ENCODE results near the gene FAM221B. TPM values are rescaled to one million over a fixed set of nuclear protein-coding genes. Genes with fewer than 3 reads are reported as not detected.

FAM221B gene
- total and polyA plus RNA-seq, 9 of the 15 experiments (the other 6 are each of a cell fraction or from before 2014, with no cell fraction given), result 0.01 TPM; not detected in 8

DNA sequence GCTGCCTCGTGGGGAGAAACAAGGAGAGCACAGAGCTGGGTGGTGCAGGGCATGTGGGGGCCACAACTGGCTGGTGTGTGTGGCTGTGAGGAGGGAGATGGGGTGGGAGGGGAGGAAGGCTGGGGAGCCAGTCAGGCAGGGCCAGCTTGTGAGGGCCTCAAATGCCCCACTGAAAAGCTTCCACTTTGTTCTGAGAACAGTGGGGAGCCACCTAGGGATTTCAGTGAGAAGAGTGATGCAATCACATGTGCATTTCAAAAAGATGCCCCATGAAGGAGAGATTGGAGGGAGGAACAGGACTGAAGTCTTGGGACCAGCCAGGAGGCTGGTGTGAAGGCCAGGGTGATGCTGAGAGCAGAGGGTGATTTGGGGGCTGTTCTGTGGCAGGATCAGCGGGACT is 40.4 kb upstream of the FAM221B start:
- DNase-seq (ENCODE audit: extremely low read depth in 1 of 4, low spot score in 3 of 4), result no peak
- H3K9me1 ChIP-seq (ENCODE audit: control insufficient read depth, insufficient read depth, low read length), result no peaks in the 10 kb centered on the region
- 8% methylated on average over 2 of the region's 2 CpGs for WGBS (ENCODE audit: insufficient coverage, low coverage, missing lambda C conversion rate)
- no peaks in the 10 kb centered on the region for H3K36me3 ChIP-seq (ENCODE audit: control insufficient read depth, insufficient read depth, low read length)
- ChIA-PET POLR2A (interaction anchor here (0.6 kb wide), 1 partner anchor 71 kb away, joined by 3 read pairs; no protein-coding TSS in a partner anchor), CTCF (ENCODE audit: low intra/inter-chr PET ratio) (no interaction called here)
- BruUV-seq (replicated peaks), result no TSS peak
- no peak; the same call in 1 of the 3 replicates for ATAC-seq
- H3K4me1 ChIP-seq (replicated peaks in 1 of 2; ENCODE audit: control insufficient read depth in 2 of 2, insufficient read depth in 2 of 2, low read length in 2 of 2), result peaks cover 0 to 5% of the 10 kb centered on the region in 2 experiments; a peak in 2 of 5 replicates
- in situ Hi-C loops (cut with MboI), result no loop called here
- intact Hi-C loops (cut with micrococcal nuclease), result no loop called here
- no peak overlapping the region for H3K4me2 ChIP-seq (ENCODE audit: insufficient read depth, low read length)
- H3K27ac ChIP-seq (ENCODE audit: extremely low read depth, low read depth, low read length), result no peak overlapping the region
- H4K20me1 ChIP-seq (replicated peaks; ENCODE audit: control insufficient read depth, insufficient read depth, low read length), result no peaks in the 10 kb centered on the region
- no peak for FAIRE-seq
- H3K4me3 ChIP-seq, result no peak overlapping the region
- H2AFZ ChIP-seq (ENCODE audit: low read depth, low read length), result no peak overlapping the region
- TF ChIP-seq, protein P1, sequence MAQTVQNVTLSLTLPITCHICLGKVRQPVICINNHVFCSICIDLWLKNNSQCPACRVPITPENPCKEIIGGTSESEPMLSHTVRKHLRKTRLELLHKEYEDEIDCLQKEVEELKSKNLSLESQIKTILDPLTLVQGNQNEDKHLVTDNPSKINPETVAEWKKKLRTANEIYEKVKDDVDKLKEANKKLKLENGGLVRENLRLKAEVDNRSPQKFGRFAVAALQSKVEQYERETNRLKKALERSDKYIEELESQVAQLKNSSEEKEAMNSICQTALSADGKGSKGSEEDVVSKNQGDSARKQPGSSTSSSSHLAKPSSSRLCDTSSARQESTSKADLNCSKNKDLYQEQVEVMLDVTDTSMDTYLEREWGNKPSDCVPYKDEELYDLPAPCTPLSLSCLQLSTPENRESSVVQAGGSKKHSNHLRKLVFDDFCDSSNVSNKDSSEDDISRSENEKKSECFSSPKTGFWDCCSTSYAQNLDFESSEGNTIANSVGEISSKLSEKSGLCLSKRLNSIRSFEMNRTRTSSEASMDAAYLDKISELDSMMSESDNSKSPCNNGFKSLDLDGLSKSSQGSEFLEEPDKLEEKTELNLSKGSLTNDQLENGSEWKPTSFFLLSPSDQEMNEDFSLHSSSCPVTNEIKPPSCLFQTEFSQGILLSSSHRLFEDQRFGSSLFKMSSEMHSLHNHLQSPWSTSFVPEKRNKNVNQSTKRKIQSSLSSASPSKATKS (CRISPR knock-in tag; IDR thresholded peaks at IDR 0.05), result no peak
- TF ChIP-seq CLOCK (CRISPR knock-in tag; IDR thresholded peaks at IDR 0.05; ENCODE audit: borderline replicate concordance), result no peak
- TF ChIP-seq, protein P2, sequence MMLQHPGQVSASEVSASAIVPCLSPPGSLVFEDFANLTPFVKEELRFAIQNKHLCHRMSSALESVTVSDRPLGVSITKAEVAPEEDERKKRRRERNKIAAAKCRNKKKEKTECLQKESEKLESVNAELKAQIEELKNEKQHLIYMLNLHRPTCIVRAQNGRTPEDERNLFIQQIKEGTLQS (IDR thresholded peaks at IDR 0.05), result peak; percentile 67
- TF ChIP-seq, protein P2 (CRISPR knock-in tag; conservative IDR thresholded peaks at IDR 0.05), result no peak
- TF ChIP-seq HNRNPH1 (optimal IDR thresholded peaks at IDR 0.05; ENCODE audit: low read depth, low read length), result no peak
- TF ChIP-seq CEBPG (CRISPR knock-in tag; IDR thresholded peaks at IDR 0.05), result peak; percentile 52; the same call in 1 of the 2 replicates
- peak in 1 of 2 experiments; percentile 61; a peak in 2 of 4 replicates for TF ChIP-seq CEBPG (tag; conservative IDR thresholded peaks at IDR 0.05 in 1 of 2, IDR thresholded peaks at IDR 0.05 in 1 of 2)
- 0 out of 2 replicates have a peak, but pooled peaks have one; percentile 19 for TF ChIP-seq CEBPB (tag; IDR thresholded peaks at IDR 0.05)
- TF ChIP-seq COPS2 (conservative IDR thresholded peaks at IDR 0.05), result no peak
- H3K9me3 ChIP-seq (replicated peaks; ENCODE audit: control insufficient read depth, insufficient read depth, low read depth, low read length), result no peaks in the 10 kb centered on the region
- H3K27me3 ChIP-seq (ENCODE audit: control insufficient read depth in 2 of 2, insufficient read depth in 2 of 2, low read length in 2 of 2), result peaks cover 2 to 26% of the 10 kb centered on the region in 2 experiments; a peak in 3 of 5 replicates
- H3K79me2 ChIP-seq (ENCODE audit: control insufficient read depth, insufficient read depth, low read length), result no peaks in the 10 kb centered on the region
- H3K9ac ChIP-seq (ENCODE audit: insufficient read depth in 1 of 2, low read depth in 2 of 2, low read length in 2 of 2), result no peak overlapping the region

Data from K562 (cell line).